KMS-11 (cell line): Measurements from ENCODE around the gene SLC7A7.

Experiments used
- H2AFZ ChIP-seq: fragments of 200-600 bp; sonication (generic); 2 replicates; pipeline ENCODE4 v1.6.1; 2016; ENCODE audit warnings: antibody characterized with exemption, mixed run types, low read depth
- H3K27ac ChIP-seq: fragments of 200-600 bp; sonication (generic); 2 replicates; pipeline ENCODE4 v1.6.1; 2016; ENCODE audit warnings: mild to moderate bottlenecking, mixed run types
- H3K27me3 ChIP-seq: fragments of 200-600 bp; sonication (generic); 2 replicates; pipeline ENCODE4 v1.6.1; 2017; ENCODE audit warnings: mild to moderate bottlenecking, low read depth, mixed run types, moderate library complexity; ENCODE audit not compliant: insufficient read depth
- H3K36me3 ChIP-seq: fragments of 200-600 bp; sonication (generic); 2 replicates; pipeline ENCODE4 v1.6.1; 2017; ENCODE audit warnings: mild to moderate bottlenecking, mixed run types; ENCODE audit not compliant: insufficient read depth
- H3K4me1 ChIP-seq: fragments of 200-600 bp; sonication (generic); 2 replicates; pipeline ENCODE4 v1.6.1; 2016; ENCODE audit warnings: mild to moderate bottlenecking, low read depth, mixed run types; ENCODE audit not compliant: poor library complexity, severe bottlenecking
- H3K4me2 ChIP-seq: fragments of 200-600 bp; sonication (generic); 2 replicates; pipeline ENCODE4 v1.7.0; 2016; ENCODE audit warnings: mild to moderate bottlenecking, mixed run types
- H3K4me3 ChIP-seq: fragments of 200-600 bp; sonication (generic); IDR thresholded peaks from 2 replicates; pipeline ENCODE4 v1.6.1; 2017; ENCODE audit warnings: low read depth, low read length, mixed read lengths; ENCODE audit not compliant: insufficient read depth
- H3K79me2 ChIP-seq: fragments of 200-600 bp; sonication (generic); 2 replicates; pipeline ENCODE4 v1.6.1; 2016; ENCODE audit warnings: low read depth, mixed run types; ENCODE audit not compliant: insufficient read depth
- H3K9ac ChIP-seq: fragments of 200-600 bp; sonication (generic); 2 replicates; pipeline ENCODE4 v1.6.1; 2016; ENCODE audit warnings: mild to moderate bottlenecking, mixed run types
- H4K20me1 ChIP-seq: fragments of 200-600 bp; sonication (generic); 2 replicates; pipeline ENCODE4 v1.6.1; 2016; ENCODE audit warnings: mild to moderate bottlenecking, mixed run types; ENCODE audit not compliant: insufficient read depth
- TF ChIP-seq, protein P1 (sequence below): fragments of 200-600 bp; sonication (generic); conservative IDR thresholded peaks from 2 replicates; pipeline ENCODE4 v1.6.1; 2017; ENCODE audit warnings: low read depth, mild to moderate bottlenecking, antibody characterized with exemption, low read length, moderate library complexity, mixed read lengths

Gene SLC7A7

DNA sequence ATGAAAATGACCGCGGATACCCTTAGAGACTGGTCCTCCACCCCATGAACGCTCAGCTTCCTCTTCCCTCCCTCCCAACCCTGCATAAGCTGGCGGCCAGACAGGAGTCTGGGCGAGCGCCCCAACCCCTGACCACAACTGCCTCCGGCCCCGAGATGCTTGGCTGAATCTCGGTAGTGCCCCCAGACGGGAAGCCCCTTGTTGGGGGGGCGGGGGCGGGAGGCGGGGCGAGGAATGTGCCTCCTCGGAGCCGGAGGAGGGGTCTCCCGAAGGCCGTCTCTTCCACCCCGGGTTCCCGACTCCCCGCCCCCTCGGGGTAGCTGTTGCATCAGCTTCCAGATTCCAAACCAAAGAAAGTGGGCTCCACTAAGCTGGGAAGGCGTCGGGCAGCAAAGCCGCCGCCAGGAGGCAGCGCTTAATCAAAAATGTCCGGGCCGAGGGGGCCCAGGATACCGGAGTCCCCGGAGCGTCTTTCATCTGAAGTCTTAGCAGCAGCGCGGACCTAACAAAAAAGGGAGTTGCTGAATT is 7.4 kb upstream of the SLC7A7 start:
- Histone ChIP-seq H3K36me3 (no peaks in the 10 kb centered on the region), H3K27ac (peak overlapping the region; percentile 25; the same call in 1 of the 2 replicates), H3K79me2 (no peaks in the 10 kb centered on the region), H3K4me3 (no peak overlapping the region), H3K27me3 (no peaks in the 10 kb centered on the region), H3K4me1 (peaks cover 68% of the 10 kb centered on the region), H3K4me2 (peak overlapping the region; percentile 26), H4K20me1 (no peaks in the 10 kb centered on the region), H2AFZ (peak overlapping the region; percentile 33; the same call in 1 of the 2 replicates), H3K9ac (0 out of 2 replicates have a peak overlapping the region, but pooled peaks have one; percentile 12)
- TF ChIP-seq, protein P1, sequence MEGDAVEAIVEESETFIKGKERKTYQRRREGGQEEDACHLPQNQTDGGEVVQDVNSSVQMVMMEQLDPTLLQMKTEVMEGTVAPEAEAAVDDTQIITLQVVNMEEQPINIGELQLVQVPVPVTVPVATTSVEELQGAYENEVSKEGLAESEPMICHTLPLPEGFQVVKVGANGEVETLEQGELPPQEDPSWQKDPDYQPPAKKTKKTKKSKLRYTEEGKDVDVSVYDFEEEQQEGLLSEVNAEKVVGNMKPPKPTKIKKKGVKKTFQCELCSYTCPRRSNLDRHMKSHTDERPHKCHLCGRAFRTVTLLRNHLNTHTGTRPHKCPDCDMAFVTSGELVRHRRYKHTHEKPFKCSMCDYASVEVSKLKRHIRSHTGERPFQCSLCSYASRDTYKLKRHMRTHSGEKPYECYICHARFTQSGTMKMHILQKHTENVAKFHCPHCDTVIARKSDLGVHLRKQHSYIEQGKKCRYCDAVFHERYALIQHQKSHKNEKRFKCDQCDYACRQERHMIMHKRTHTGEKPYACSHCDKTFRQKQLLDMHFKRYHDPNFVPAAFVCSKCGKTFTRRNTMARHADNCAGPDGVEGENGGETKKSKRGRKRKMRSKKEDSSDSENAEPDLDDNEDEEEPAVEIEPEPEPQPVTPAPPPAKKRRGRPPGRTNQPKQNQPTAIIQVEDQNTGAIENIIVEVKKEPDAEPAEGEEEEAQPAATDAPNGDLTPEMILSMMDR = peak; percentile 53

DNA sequence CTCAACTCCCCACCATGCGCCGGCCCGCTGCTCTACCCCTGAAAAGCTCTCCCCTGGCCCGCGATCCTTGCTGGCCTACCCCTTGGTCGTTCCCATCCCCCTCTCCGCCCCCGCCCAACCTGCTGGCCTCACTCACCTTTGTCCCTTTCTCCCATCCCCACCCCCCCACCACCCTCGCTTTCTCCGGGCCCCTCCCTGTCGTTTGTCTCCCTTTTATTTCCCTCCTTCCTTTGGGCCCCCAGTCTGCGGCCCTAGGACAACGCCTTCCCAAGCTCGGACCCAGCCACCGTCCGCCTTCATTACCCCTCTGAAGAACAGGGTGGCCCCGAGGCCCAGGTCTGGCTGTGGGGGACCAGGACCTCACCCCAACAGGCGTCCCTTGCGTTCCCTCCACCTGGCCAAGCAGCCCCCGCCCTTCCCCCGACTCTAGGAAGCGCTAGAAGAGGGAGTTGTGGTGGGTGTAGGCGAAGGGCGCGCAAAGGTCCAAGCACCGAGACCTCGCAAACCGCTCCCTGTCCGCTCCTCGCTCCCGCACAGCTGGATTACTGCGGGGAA is 6.9 kb upstream of the SLC7A7 start:
- no peaks in the 10 kb centered on the region for H4K20me1 ChIP-seq
- no peak overlapping the region for H3K4me3 ChIP-seq
- no peak overlapping the region for H3K9ac ChIP-seq
- H3K27ac ChIP-seq = no peak overlapping the region
- TF ChIP-seq, protein P1 = no peak
- H3K4me1 ChIP-seq = peaks cover 71% of the 10 kb centered on the region
- H3K4me2 ChIP-seq = no peak overlapping the region
- no peaks in the 10 kb centered on the region for H3K79me2 ChIP-seq
- no peaks in the 10 kb centered on the region for H3K27me3 ChIP-seq
- no peaks in the 10 kb centered on the region for H3K36me3 ChIP-seq
- no peak overlapping the region for H2AFZ ChIP-seq

DNA sequence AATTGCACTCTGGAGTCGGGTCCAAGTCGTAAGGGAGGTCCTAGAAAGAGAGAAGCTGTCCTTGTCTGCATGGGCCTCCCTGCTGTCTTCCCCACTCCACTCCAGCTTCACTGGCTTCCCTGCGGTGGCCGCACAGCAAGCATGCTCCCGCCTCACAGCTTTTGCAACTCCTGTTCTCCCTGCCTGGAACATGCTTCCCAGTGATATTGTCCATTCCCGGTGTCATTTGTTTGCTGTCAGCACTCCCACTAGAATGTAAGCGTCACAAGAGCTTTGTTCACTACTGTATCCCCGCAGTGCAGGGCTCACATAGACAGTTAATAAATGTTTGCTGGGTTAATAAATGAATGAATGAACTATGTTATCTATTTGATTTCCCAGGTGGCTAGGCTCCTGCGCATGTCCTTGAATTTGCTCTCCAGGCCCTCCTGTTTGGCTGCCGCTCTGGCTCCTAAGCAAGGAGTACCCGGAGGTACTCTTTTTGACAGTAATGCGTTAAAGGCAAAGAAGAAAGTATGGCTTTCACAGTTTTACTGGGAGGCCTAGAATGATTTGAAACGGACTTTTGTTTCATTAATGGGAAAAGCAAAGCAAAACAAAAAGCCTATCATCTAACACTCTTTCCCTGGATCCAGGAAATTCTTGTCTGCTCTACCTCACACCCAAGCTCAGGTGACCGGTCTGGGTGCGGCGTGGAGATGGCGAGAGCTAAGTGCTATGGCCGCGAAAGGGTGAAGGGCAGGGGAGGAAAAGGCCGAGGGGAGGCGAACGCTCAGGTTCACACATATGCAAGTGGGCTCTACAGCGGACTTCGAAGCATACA is 6.2 kb upstream of the SLC7A7 start:
- no peaks in the 10 kb centered on the region for H3K36me3 ChIP-seq
- no peak overlapping the region for H3K27ac ChIP-seq
- no peak overlapping the region for H3K9ac ChIP-seq
- no peak overlapping the region for H3K4me2 ChIP-seq
- H2AFZ ChIP-seq = no peak overlapping the region
- H4K20me1 ChIP-seq = no peaks in the 10 kb centered on the region
- TF ChIP-seq, protein P1 = no peak
- H3K27me3 ChIP-seq = no peaks in the 10 kb centered on the region
- peaks cover 72% of the 10 kb centered on the region for H3K4me1 ChIP-seq
- H3K79me2 ChIP-seq = no peaks in the 10 kb centered on the region
- no peak overlapping the region for H3K4me3 ChIP-seq

DNA sequence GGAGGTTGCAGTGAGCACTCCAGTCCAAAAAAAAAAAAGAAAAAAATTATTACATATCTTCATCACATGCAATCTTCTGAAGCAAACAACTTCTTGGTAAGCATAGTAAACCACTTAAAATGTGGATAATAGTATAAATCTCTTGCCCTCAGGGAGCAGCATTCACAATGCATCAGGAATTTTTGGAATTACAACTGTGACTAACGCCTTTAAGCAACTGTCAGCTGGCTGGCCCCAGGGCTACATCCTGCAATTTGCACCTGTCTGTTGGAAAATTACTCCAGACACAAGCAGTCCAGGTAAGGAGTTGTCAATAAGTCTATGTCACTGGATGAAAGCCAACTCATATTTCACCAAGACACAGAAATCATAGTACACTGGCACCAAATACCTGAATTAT is 5.5 kb upstream of the SLC7A7 start:
- no peak overlapping the region for H2AFZ ChIP-seq

More for the DNA sequence above, 5.5 kb upstream of the SLC7A7 start:
- H3K4me1 ChIP-seq = peaks cover 72% of the 10 kb centered on the region
- no peaks in the 10 kb centered on the region for H3K79me2 ChIP-seq
- TF ChIP-seq, protein P1 = no peak
- H3K36me3 ChIP-seq = no peaks in the 10 kb centered on the region
- no peaks in the 10 kb centered on the region for H3K27me3 ChIP-seq
- no peak overlapping the region for H3K27ac ChIP-seq
- no peak overlapping the region for H3K4me3 ChIP-seq
- no peak overlapping the region for H3K4me2 ChIP-seq
- no peak overlapping the region for H3K9ac ChIP-seq
- no peaks in the 10 kb centered on the region for H4K20me1 ChIP-seq
